HCT116 (cell line): ENCODE measurements around the gene RIPOR3. TPM values are rescaled to one million over a fixed set of nuclear protein-coding genes. Genes with fewer than 3 reads are reported as not detected.

Experiments used
- ATAC-seq: fragments of 200-7000 bp; cut with Tn5 transposase; 2 replicates; pipeline ENCODE4 v1.9.1; 2020; ENCODE audit warnings: mild to moderate bottlenecking, moderate library complexity
- BruUV-seq: library from RNA; stranded (reverse); fragments of 400-500 nt; replicated peaks from 2 replicates; lab custom pipeline; 2021; lab: Mats Ljungman, UMichigan
- CTCF ChIA-PET: fragments of 300-600 bp; sonication (Branson Sonifier 250); formaldehyde crosslinking; loops from one replicate; lab custom pipeline; 2021; ENCODE audit warnings: antibody characterized with exemption; lab: Charles Lee
- POLR2A ChIA-PET: fragments of 300-600, 350-600 bp; sonication (Branson Sonifier 250); formaldehyde crosslinking; loops from one replicate; lab custom pipeline; 2021; ENCODE audit warnings: antibody characterized with exemption; lab: Charles Lee
- RAD21 ChIA-PET, 2 experiments: fragments of 300-600 bp; sonication (Branson Sonifier 250); formaldehyde crosslinking; loops; one replicate each; lab custom pipeline; 2023; ENCODE audit warnings: low total read pairs in 2 of 2; ENCODE audit not compliant: uncharacterized antibody in 2 of 2, unreplicated experiment in 2 of 2, low non-redundant PET in 1 of 2; lab: Charles Lee
- DNase-seq: peaks from one replicate; pipeline ENCODE4 v3.0.0-alpha.2; 2010; ENCODE audit warnings: low read depth, low spot score
- H2AFZ ChIP-seq: fragments of 200-600 bp; shearing (Covaris generic), sonication (generic); 2 replicates; pipeline ENCODE4 v1.6.1; 2017; ENCODE audit warnings: low read depth, mixed run types, mixed read lengths, antibody characterized with exemption, low read length; ENCODE audit not compliant: poor library complexity, severe bottlenecking
- H3K27ac ChIP-seq: 2 replicates; pipeline ENCODE4 v1.5.1; 2012; ENCODE audit warnings: low read depth, low read length
- H3K27me3 ChIP-seq: fragments of 200-600 bp; sonication (generic); 2 replicates; pipeline ENCODE4 v1.6.1; 2016; ENCODE audit warnings: mixed run types, low read length, mixed read lengths; ENCODE audit not compliant: insufficient read depth
- H3K36me3 ChIP-seq, 2 experiments: fragments of 200-500 bp in 1 of 2; fragments of 200-600 bp in 1 of 2; sonication (Bioruptor generic) in 1 of 2; sonication (generic) in 1 of 2; 2 replicates each; pipeline versions ENCODE4 v1.5.1 to v1.6.1; 2014 to 2016; ENCODE audit warnings: low read length in 2 of 2, inconsistent platforms in 1 of 2, mixed read lengths in 1 of 2, mixed run types in 1 of 2; ENCODE audit not compliant: insufficient read depth in 2 of 2, control insufficient read depth in 1 of 2
- H3K4me1 ChIP-seq, 2 experiments: fragments of 200-600 bp in 1 of 2; sonication (generic) in 1 of 2; 2 replicates each; pipeline versions ENCODE4 v1.5.1 to v1.6.1; 2012 to 2017; ENCODE audit warnings: low read length in 2 of 2, inconsistent platforms in 1 of 2, mild to moderate bottlenecking in 1 of 2, mixed read lengths in 1 of 2, mixed run types in 1 of 2, moderate library complexity in 1 of 2; ENCODE audit not compliant: insufficient read depth in 2 of 2, control insufficient read depth in 1 of 2
- H3K4me2 ChIP-seq: fragments of 200-600 bp; sonication (generic); 2 replicates; pipeline ENCODE4 v1.6.1; 2017; ENCODE audit warnings: mixed run types, low read length, mixed read lengths
- H3K4me3 ChIP-seq, 2 experiments: fragments of 200-600 bp in 1 of 2; sonication (generic) in 1 of 2; replicated peaks in 1 of 2; 2 replicates each; pipeline ENCODE4 v1.5.1; 2011 to 2016; ENCODE audit warnings: low read length in 2 of 2, control low read depth in 1 of 2, low read depth in 1 of 2, mild to moderate bottlenecking in 1 of 2, mixed read lengths in 1 of 2, mixed run types in 1 of 2
- H3K79me2 ChIP-seq: fragments of 200-600 bp; sonication (generic); 2 replicates; pipeline ENCODE4 v1.6.1; 2017; ENCODE audit warnings: mild to moderate bottlenecking, mixed run types, low read length, moderate library complexity, mixed read lengths; ENCODE audit not compliant: insufficient read depth
- H3K9ac ChIP-seq: fragments of 200-600 bp; sonication (generic); 2 replicates; pipeline ENCODE4 v1.6.1; 2016; ENCODE audit warnings: low read length, mixed read lengths
- H3K9me2 ChIP-seq: fragments of 200-600 bp; sonication (generic), shearing (Covaris generic); 2 replicates; pipeline ENCODE4 v1.6.1; 2017; ENCODE audit warnings: mixed run types, mild to moderate bottlenecking, moderate library complexity; ENCODE audit not compliant: insufficient read depth
- H3K9me3 ChIP-seq, 2 experiments: fragments of 200-500 bp in 1 of 2; fragments of 200-600 bp in 1 of 2; sonication (Bioruptor generic) in 1 of 2; sonication (generic) in 1 of 2; 2 replicates each; pipeline ENCODE4 v1.6.1; 2014 to 2017; ENCODE audit warnings: low read length in 2 of 2, mixed read lengths in 2 of 2, inconsistent platforms in 1 of 2, low read depth in 1 of 2, mild to moderate bottlenecking in 1 of 2, mixed run types in 1 of 2, moderate library complexity in 1 of 2; ENCODE audit not compliant: control insufficient read depth in 1 of 2, insufficient read depth in 1 of 2
- H4K20me1 ChIP-seq: fragments of 200-600 bp; sonication (generic), shearing (Covaris generic); 2 replicates; pipeline ENCODE4 v1.6.1; 2017; ENCODE audit warnings: mixed run types, mild to moderate bottlenecking, moderate library complexity; ENCODE audit not compliant: insufficient read depth
- CEBPB ChIP-seq: IDR thresholded peaks from 2 replicates; pipeline ENCODE4 v1.6.1; 2012; ENCODE audit warnings: low read depth
- EGR1 ChIP-seq: IDR thresholded peaks from 2 replicates; pipeline ENCODE4 v1.6.1; 2012; ENCODE audit warnings: low read depth
- EZH2phosphoT487 ChIP-seq: fragments of 200-600 bp; IDR thresholded peaks from 2 replicates; pipeline ENCODE4 v1.6.1; 2018; ENCODE audit warnings: antibody characterized with exemption, borderline replicate concordance
- FOSL1 ChIP-seq: IDR thresholded peaks from 2 replicates; pipeline ENCODE4 v1.6.1; 2012; ENCODE audit warnings: low read depth
- POLR2A ChIP-seq: IDR thresholded peaks from 2 replicates; pipeline ENCODE4 v1.7.0; 2011; ENCODE audit warnings: borderline replicate concordance; ENCODE audit not compliant: insufficient read depth, insufficient read length; ENCODE audit errors: extremely low read depth
- TCF7L2 ChIP-seq: IDR thresholded peaks from 2 replicates; pipeline ENCODE4 v1.7.0; 2011; ENCODE audit warnings: borderline replicate concordance, inconsistent platforms; ENCODE audit not compliant: insufficient read depth, insufficient read length; ENCODE audit errors: extremely low read depth
- ZNF274 ChIP-seq: fragments of 200-500 bp; sonication (Bioruptor generic); IDR thresholded peaks from 2 replicates; pipeline ENCODE4 v1.6.1; 2014; ENCODE audit warnings: mild to moderate bottlenecking, low read depth, low read length, inconsistent platforms
- intact Hi-C: fragments of 100-400 bp; cut with micrococcal nuclease; formaldehyde crosslinking; loops from 2 replicates; pipeline ENCODE4 v1.10.0; 2022
- total RNA-seq: library from RNA; stranded (reverse); gene quantifications from one replicate; pipeline ENCODE4 v1.2.1, GENCODE V29; 2021; ENCODE audit not compliant: unreplicated experiment
- TF ChIP-seq, protein P1 (sequence below), 3 experiments: fragments of 200-600 bp in 1 of 3; sonication (generic) in 1 of 3; IDR thresholded peaks in 2 of 3; conservative IDR thresholded peaks in 1 of 3; 2 replicates each; pipeline ENCODE4 v1.5.1; 2012 to 2017; ENCODE audit warnings: low read depth in 2 of 3, low read length in 2 of 3, antibody characterized with exemption in 1 of 3, borderline replicate concordance in 1 of 3, control low read depth in 1 of 3, mild to moderate bottlenecking in 1 of 3, mixed read lengths in 1 of 3, mixed run types in 1 of 3, moderate library complexity in 1 of 3; ENCODE audit not compliant: insufficient read depth in 1 of 3
- TF ChIP-seq, protein P2 (sequence below): IDR thresholded peaks from 2 replicates; pipeline ENCODE4 v1.6.1; 2012; ENCODE audit warnings: low read depth

Gene RIPOR3
- total RNA-seq, 1 experiment from 2014 or later = 0.22 TPM

DNA sequence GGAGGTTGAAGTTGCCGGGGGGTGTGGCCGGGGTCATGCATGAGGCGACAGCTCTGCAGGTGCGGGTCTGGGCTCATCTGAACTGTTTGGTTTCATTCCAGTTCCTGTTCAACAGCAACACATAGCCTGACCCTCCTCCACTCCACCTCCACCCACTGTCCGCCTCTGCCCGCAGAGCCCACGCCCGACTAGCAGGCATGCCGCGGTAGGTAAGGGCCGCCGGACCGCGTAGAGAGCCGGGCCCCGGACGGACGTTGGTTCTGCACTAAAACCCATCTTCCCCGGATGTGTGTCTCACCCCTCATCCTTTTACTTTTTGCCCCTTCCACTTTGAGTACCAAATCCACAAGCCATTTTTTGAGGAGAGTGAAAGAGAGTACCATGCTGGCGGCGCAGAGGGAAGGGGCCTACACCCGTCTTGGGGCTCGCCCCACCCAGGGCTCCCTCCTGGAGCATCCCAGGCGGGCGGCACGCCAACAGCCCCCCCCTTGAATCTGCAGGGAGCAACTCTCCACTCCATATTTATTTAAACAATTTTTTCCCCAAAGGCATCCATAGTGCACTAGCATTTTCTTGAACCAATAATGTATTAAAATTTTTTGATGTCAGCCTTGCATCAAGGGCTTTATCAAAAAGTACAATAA, 108.6 kb downstream of the RIPOR3 start:
- Histone ChIP-seq H4K20me1 (no peaks in the 10 kb centered on the region), H3K36me3 (peaks cover 31 to 59% of the 10 kb centered on the region in 2 experiments), H3K4me3 (no peak overlapping the region), H3K4me2 (no peak overlapping the region), H3K79me2 (peaks cover 9% of the 10 kb centered on the region; the same call in 1 of the 2 replicates), H3K9me3 (no peaks in the 10 kb centered on the region), H3K4me1 (no peaks in the 10 kb centered on the region), H3K9me2 (no peaks in the 10 kb centered on the region), H3K27ac (no peak overlapping the region), H2AFZ (no peak overlapping the region), H3K9ac (no peak overlapping the region), H3K27me3 (no peaks in the 10 kb centered on the region)
- ChIA-PET RAD21 (no interaction called here), POLR2A (no interaction called here), CTCF (no interaction called here)
- TF ChIP-seq FOSL1 = no peak
- TF ChIP-seq EGR1 = no peak
- no peak for TF ChIP-seq CEBPB
- TF ChIP-seq, protein P1, sequence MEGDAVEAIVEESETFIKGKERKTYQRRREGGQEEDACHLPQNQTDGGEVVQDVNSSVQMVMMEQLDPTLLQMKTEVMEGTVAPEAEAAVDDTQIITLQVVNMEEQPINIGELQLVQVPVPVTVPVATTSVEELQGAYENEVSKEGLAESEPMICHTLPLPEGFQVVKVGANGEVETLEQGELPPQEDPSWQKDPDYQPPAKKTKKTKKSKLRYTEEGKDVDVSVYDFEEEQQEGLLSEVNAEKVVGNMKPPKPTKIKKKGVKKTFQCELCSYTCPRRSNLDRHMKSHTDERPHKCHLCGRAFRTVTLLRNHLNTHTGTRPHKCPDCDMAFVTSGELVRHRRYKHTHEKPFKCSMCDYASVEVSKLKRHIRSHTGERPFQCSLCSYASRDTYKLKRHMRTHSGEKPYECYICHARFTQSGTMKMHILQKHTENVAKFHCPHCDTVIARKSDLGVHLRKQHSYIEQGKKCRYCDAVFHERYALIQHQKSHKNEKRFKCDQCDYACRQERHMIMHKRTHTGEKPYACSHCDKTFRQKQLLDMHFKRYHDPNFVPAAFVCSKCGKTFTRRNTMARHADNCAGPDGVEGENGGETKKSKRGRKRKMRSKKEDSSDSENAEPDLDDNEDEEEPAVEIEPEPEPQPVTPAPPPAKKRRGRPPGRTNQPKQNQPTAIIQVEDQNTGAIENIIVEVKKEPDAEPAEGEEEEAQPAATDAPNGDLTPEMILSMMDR (IDR thresholded peaks at IDR 0.05 in 2 of 3, conservative IDR thresholded peaks at IDR 0.05 in 1 of 3; ENCODE audit: borderline replicate concordance in 1 of 3, insufficient read depth in 1 of 3, low read depth in 2 of 3, low read length in 2 of 3) = no peak
- no peak for TF ChIP-seq TCF7L2
- TF ChIP-seq, protein P2, sequence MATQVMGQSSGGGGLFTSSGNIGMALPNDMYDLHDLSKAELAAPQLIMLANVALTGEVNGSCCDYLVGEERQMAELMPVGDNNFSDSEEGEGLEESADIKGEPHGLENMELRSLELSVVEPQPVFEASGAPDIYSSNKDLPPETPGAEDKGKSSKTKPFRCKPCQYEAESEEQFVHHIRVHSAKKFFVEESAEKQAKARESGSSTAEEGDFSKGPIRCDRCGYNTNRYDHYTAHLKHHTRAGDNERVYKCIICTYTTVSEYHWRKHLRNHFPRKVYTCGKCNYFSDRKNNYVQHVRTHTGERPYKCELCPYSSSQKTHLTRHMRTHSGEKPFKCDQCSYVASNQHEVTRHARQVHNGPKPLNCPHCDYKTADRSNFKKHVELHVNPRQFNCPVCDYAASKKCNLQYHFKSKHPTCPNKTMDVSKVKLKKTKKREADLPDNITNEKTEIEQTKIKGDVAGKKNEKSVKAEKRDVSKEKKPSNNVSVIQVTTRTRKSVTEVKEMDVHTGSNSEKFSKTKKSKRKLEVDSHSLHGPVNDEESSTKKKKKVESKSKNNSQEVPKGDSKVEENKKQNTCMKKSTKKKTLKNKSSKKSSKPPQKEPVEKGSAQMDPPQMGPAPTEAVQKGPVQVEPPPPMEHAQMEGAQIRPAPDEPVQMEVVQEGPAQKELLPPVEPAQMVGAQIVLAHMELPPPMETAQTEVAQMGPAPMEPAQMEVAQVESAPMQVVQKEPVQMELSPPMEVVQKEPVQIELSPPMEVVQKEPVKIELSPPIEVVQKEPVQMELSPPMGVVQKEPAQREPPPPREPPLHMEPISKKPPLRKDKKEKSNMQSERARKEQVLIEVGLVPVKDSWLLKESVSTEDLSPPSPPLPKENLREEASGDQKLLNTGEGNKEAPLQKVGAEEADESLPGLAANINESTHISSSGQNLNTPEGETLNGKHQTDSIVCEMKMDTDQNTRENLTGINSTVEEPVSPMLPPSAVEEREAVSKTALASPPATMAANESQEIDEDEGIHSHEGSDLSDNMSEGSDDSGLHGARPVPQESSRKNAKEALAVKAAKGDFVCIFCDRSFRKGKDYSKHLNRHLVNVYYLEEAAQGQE = no peak
- TF ChIP-seq EZH2phosphoT487 = no peak
- TF ChIP-seq ZNF274 = no peak
- no peak for TF ChIP-seq POLR2A
- ATAC-seq (no peak), DNase-seq (no peak)
- intact Hi-C loops = no loop called here
- no TSS peak for BruUV-seq
